ENCODE data around the gene BAZ1B. TPM values are rescaled to one million over a fixed set of nuclear protein-coding genes. Genes with fewer than 3 reads are reported as not detected.

The BAZ1B gene
- total RNA-seq, 4 donors from 2014 or later: 55.3 to 72.2 (median 66.2) TPM

GRCh38 chr7:73521636-73522104 is 423 bp downstream of the BAZ1B start:
- no peaks in the 10 kb centered on the region for H3K9me3 ChIP-seq
- peak overlapping the region; percentile 88 to 96 (median 94) for H3K27ac ChIP-seq (replicated peaks in 1 of 4)
- TF ChIP-seq EP300 (IDR thresholded peaks at IDR 0.05) (no peak), POLR2AphosphoS5 (IDR thresholded peaks at IDR 0.05) (no peak), POLR2A (IDR thresholded peaks at IDR 0.05; ENCODE audit: low read depth) (no peak)
- TF ChIP-seq, protein P1, sequence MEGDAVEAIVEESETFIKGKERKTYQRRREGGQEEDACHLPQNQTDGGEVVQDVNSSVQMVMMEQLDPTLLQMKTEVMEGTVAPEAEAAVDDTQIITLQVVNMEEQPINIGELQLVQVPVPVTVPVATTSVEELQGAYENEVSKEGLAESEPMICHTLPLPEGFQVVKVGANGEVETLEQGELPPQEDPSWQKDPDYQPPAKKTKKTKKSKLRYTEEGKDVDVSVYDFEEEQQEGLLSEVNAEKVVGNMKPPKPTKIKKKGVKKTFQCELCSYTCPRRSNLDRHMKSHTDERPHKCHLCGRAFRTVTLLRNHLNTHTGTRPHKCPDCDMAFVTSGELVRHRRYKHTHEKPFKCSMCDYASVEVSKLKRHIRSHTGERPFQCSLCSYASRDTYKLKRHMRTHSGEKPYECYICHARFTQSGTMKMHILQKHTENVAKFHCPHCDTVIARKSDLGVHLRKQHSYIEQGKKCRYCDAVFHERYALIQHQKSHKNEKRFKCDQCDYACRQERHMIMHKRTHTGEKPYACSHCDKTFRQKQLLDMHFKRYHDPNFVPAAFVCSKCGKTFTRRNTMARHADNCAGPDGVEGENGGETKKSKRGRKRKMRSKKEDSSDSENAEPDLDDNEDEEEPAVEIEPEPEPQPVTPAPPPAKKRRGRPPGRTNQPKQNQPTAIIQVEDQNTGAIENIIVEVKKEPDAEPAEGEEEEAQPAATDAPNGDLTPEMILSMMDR (IDR thresholded peaks at IDR 0.05): no peak
- no peaks in the 10 kb centered on the region for H3K27me3 ChIP-seq
- peak; percentile 93 for DNase-seq (ENCODE audit: extremely low spot score)
- peaks cover 0 to 8% (median 3%) of the 10 kb centered on the region in 4 donors for H3K36me3 ChIP-seq
- H3K4me3 ChIP-seq: peak overlapping the region; percentile 71 to 95 (median 90)
- peaks cover 35 to 53% (median 52%) of the 10 kb centered on the region in 4 donors for H3K4me1 ChIP-seq
- intact Hi-C loops (cut with DNase I): loop anchor here (2.0 to 5.0 kb wide), 2 partner anchors 36 to 57 kb away; partner anchors contain the start of genes BCL7B and TBL2
- no CpG with 5 or more reads among the region's 62 CpGs for WGBS

DNA sequence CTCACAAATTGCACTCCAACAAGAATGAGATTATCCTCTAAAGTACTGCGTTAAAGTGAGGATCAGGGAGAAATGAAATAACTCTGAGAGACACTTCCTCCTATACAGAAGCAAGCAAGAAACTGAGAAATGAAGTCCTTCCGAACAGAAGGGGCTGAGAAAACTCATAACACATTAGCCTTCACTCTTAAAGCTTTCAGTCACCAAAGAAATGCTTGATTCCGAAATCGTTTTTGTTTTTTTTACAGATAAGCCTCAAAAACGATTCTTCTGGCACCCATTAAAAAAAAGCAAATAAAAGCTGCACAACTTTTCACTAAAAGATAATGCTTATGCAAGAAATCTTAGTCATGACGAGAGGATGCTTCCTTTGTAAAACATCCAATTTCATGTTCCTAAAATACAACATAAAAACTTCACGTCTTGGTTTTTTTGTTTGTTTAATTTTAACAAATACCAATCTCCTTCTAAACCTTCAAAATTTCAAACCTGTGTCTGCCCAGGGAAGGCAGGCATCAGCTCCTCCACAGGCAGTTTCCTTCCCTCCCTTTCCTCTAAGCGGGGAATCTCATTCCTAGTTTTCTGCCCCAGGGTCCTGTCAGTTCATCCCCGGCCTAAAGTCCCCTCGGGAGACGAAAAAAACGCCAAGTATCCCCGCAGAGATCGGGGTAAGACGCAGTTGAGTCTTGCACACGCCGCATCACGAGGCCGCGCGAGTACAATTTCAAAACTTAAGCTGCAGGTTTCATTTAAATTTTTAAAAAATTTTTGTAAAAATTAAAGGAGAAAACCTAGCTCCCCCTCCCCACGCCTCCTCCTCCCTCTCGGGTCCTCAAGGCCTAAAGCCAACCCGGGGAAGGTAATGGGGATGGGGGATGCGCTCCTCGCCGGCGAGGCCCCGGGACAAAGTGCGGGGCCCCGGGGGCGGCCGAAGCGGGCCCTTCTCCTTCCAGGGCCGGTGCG is 1.1 kb downstream of the BAZ1B start:
- H3K36me3 ChIP-seq: peaks cover 0 to 15% (median 10%) of the 10 kb centered on the region in 4 donors
- intact Hi-C loops (cut with DNase I): loop anchor here (2.0 to 5.0 kb wide), 2 partner anchors 36 to 58 kb away; partner anchors contain the start of genes BCL7B and TBL2
- peak overlapping the region; percentile 71 to 95 (median 90) for H3K4me3 ChIP-seq
- WGBS: 1% methylated on average over 26 of the region's 36 CpGs
- peaks cover 35 to 59% (median 57%) of the 10 kb centered on the region in 4 donors for H3K4me1 ChIP-seq
- TF ChIP-seq POLR2A (IDR thresholded peaks at IDR 0.05; ENCODE audit: low read depth) (no peak), EP300 (IDR thresholded peaks at IDR 0.05) (no peak), POLR2AphosphoS5 (IDR thresholded peaks at IDR 0.05) (no peak)
- TF ChIP-seq, protein P1 (IDR thresholded peaks at IDR 0.05): no peak
- no peak for DNase-seq (ENCODE audit: extremely low spot score)
- H3K27me3 ChIP-seq: no peaks in the 10 kb centered on the region
- H3K27ac ChIP-seq (replicated peaks in 1 of 4): peak overlapping the region; percentile 88 to 96 (median 94)
- H3K9me3 ChIP-seq: no peaks in the 10 kb centered on the region

DNA sequence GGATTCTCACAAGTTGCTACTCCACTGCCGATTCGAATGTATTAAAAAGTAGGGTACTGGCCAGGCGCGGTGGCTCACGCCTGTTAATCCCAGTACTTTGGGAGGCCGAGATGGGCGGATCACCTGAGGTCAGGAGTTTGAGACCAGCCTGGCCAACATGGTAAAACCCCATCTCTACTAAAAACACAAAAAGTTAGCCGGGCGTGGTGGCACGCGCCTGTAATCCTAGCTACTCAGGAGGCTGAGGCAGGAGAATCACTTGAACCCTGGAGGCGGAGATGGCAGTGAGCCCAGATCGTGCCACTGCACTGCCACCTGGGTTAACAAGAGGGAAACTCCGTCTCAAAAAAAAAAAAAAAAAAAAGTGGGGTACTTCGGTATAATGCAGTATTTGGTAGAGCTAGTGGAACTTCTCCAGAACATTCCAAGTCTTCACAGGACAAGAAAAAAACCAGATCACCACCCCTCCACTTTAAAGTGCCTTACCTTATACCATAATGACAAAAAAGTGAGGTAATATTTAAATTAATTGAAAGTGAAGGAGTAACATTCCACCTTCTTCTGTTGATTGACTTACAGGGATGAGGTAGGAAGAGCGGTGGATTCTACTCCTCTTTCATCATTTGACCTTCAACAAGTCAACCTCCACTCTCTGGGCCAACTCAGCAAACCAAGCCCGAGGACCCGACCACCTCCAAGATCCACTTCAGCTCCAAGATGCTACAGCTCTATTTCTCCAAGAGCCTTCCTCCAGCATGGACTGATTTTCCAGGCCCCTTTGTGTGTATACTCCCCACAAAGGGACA is 2.0 kb downstream of the BAZ1B start:
- intact Hi-C loops (cut with DNase I): loop anchor here (2.0 to 5.0 kb wide), 2 partner anchors 37 to 59 kb away; partner anchors contain the start of genes BCL7B and TBL2
- H3K36me3 ChIP-seq: peaks cover 0 to 24% (median 17%) of the 10 kb centered on the region in 4 donors
- peak overlapping the region; percentile 71 to 95 (median 90) for H3K4me3 ChIP-seq
- H3K4me1 ChIP-seq: peaks cover 35 to 68% (median 58%) of the 10 kb centered on the region in 4 donors
- no peaks in the 10 kb centered on the region for H3K9me3 ChIP-seq
- TF ChIP-seq POLR2A (IDR thresholded peaks at IDR 0.05; ENCODE audit: low read depth): no peak
- TF ChIP-seq POLR2AphosphoS5 (IDR thresholded peaks at IDR 0.05): no peak
- TF ChIP-seq EP300 (IDR thresholded peaks at IDR 0.05): no peak
- TF ChIP-seq, protein P1 (IDR thresholded peaks at IDR 0.05): no peak
- DNase-seq (ENCODE audit: extremely low spot score): no peak
- WGBS: 66% methylated on average over 18 of the region's 18 CpGs
- no peaks in the 10 kb centered on the region for H3K27me3 ChIP-seq
- peak overlapping the region; percentile 88 to 96 (median 94) for H3K27ac ChIP-seq (replicated peaks in 1 of 4)

DNA sequence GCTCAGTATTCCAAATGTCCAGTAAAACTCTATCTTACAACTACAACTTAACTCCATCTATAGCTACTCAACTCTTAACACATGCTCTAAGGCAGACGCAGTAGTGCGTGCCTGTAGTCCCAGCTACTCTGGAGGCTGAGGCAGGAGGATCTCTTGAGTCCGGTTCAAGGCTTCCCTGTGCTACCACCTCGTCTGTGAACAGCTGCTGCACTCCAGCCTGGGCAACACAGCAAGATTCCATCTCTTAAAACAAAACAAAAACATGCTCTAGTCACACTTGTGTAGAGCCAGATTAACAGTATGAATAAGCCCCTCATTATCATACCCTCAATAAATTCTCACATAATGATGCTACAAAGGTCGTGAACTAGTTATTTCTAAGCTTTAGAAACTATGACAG is 3.6 kb downstream of the BAZ1B start:
- intact Hi-C loops (cut with DNase I): no loop called here
- 74% methylated on average over 5 of the region's 5 CpGs for WGBS
- peaks cover 0 to 36% (median 27%) of the 10 kb centered on the region in 4 donors for H3K36me3 ChIP-seq
- TF ChIP-seq, protein P1 (IDR thresholded peaks at IDR 0.05): no peak
- TF ChIP-seq POLR2AphosphoS5 (IDR thresholded peaks at IDR 0.05) (no peak), POLR2A (IDR thresholded peaks at IDR 0.05; ENCODE audit: low read depth) (no peak), EP300 (IDR thresholded peaks at IDR 0.05) (no peak)
- peaks cover 35 to 83% (median 69%) of the 10 kb centered on the region in 4 donors for H3K4me1 ChIP-seq
- H3K4me3 ChIP-seq: peak overlapping the region in 1 of 4 donors; percentile 71
- H3K9me3 ChIP-seq: no peaks in the 10 kb centered on the region
- H3K27me3 ChIP-seq: no peaks in the 10 kb centered on the region
- no peak for DNase-seq (ENCODE audit: extremely low spot score)
- peak overlapping the region in 2 of 4 donors; percentile 40 to 45 for H3K27ac ChIP-seq (replicated peaks in 1 of 4)

Measured in esophagus muscularis mucosa (tissue), 4 donors.